SK-N-SH treated with all-trans-retinoic acid at 6 μM for 48 hours (cell line): ENCODE data around the gene RET.

Experiments used
- ATAC-seq: fragments of 200-7000 bp; cut with Tn5 transposase; 3 replicates; pipeline ENCODE4 v1.9.1; 2020; ENCODE audit warnings: mild to moderate bottlenecking, moderate library complexity
- ARNTL ChIP-seq: fragments of 450-650 bp; formaldehyde crosslinking; IDR thresholded peaks from 2 replicates; pipeline ENCODE4 v1.5.0; 2020; ENCODE audit warnings: low read depth, mild to moderate bottlenecking, moderate library complexity, borderline replicate concordance
- BACH2 ChIP-seq: fragments of 250-450 bp; sonication (Bioruptor Pico); IDR thresholded peaks from 2 replicates; pipeline ENCODE4 v1.9.0; 2021; ENCODE audit warnings: mild to moderate bottlenecking, borderline replicate concordance
- CREB5 ChIP-seq: fragments of 250-450 bp; sonication (Bioruptor Pico); IDR thresholded peaks from 2 replicates; pipeline ENCODE4 v1.5.1; 2020; ENCODE audit warnings: low read depth, mild to moderate bottlenecking, moderate library complexity
- CSRNP3 ChIP-seq: fragments of 250-450 bp; sonication (Bioruptor Pico); IDR thresholded peaks from 2 replicates; pipeline ENCODE4 v1.5.1; 2021; ENCODE audit warnings: mild to moderate bottlenecking, moderate library complexity
- ESRRG ChIP-seq: fragments of 250-450 bp; sonication (Bioruptor Pico); IDR thresholded peaks from 2 replicates; pipeline ENCODE4 v1.6.1; 2021; ENCODE audit warnings: mild to moderate bottlenecking
- GLIS3 ChIP-seq: fragments of 250-450 bp; sonication (Bioruptor Pico); IDR thresholded peaks from 2 replicates; pipeline ENCODE4 v1.5.0; 2020; ENCODE audit warnings: mild to moderate bottlenecking, moderate library complexity
- OSR1 ChIP-seq: fragments of 250-450 bp; sonication (Bioruptor Pico); IDR thresholded peaks from 2 replicates; pipeline ENCODE4 v1.8.0; 2022; ENCODE audit warnings: moderate library complexity, mild to moderate bottlenecking, inconsistent platforms
- POU6F1 ChIP-seq: fragments of 250-450 bp; sonication (Bioruptor Pico); IDR thresholded peaks from 2 replicates; pipeline ENCODE4 v1.8.0; 2021; ENCODE audit warnings: low read depth, mild to moderate bottlenecking, moderate library complexity, borderline replicate concordance
- PPARA ChIP-seq: fragments of 250-450 bp; sonication (Bioruptor Pico); IDR thresholded peaks from 2 replicates; pipeline ENCODE4 v1.5.0; 2020; ENCODE audit warnings: mild to moderate bottlenecking, borderline replicate concordance
- RARB ChIP-seq: fragments of 250-450 bp; sonication (Bioruptor Pico); IDR thresholded peaks from 2 replicates; pipeline ENCODE4 v1.8.0; 2021; ENCODE audit warnings: mild to moderate bottlenecking, moderate library complexity
- TCF4 ChIP-seq: fragments of 250-450 bp; sonication (Bioruptor Pico); IDR thresholded peaks from 2 replicates; pipeline ENCODE4 v1.8.0; 2021; ENCODE audit warnings: mild to moderate bottlenecking, moderate library complexity, borderline replicate concordance
- TOX ChIP-seq: fragments of 250-450 bp; sonication (Bioruptor Pico); IDR thresholded peaks from 2 replicates; pipeline ENCODE4 v1.8.0; 2021; ENCODE audit warnings: mild to moderate bottlenecking, moderate library complexity, borderline replicate concordance
- TSHZ2 ChIP-seq: fragments of 250-450 bp; sonication (Bioruptor Pico); IDR thresholded peaks from 2 replicates; pipeline ENCODE4 v1.5.0; 2020; ENCODE audit warnings: mild to moderate bottlenecking, moderate library complexity
- ZC3H10 ChIP-seq: fragments of 250-450 bp; sonication (Bioruptor Pico); IDR thresholded peaks from 2 replicates; pipeline ENCODE4 v1.5.1; 2021; ENCODE audit warnings: mild to moderate bottlenecking, moderate library complexity
- ZFP30 ChIP-seq: fragments of 450-650 bp; formaldehyde crosslinking; IDR thresholded peaks from 2 replicates; pipeline ENCODE4 v1.5.0; 2022; ENCODE audit warnings: mild to moderate bottlenecking, moderate library complexity
- ZNF565 ChIP-seq: fragments of 450-650 bp; formaldehyde crosslinking; conservative IDR thresholded peaks from 2 replicates; pipeline ENCODE4 v1.5.0; 2020; ENCODE audit warnings: low read depth, mild to moderate bottlenecking, moderate library complexity
- ZNF70 ChIP-seq: fragments of 450-650 bp; formaldehyde crosslinking; IDR thresholded peaks from 2 replicates; pipeline ENCODE4 v1.5.0; 2020; ENCODE audit warnings: mild to moderate bottlenecking, moderate library complexity
- ZNF8 ChIP-seq: fragments of 450-650 bp; formaldehyde crosslinking; IDR thresholded peaks from 2 replicates; pipeline ENCODE4 v1.5.0; 2020; ENCODE audit warnings: mild to moderate bottlenecking, moderate library complexity

The RET gene

GRCh38 chr10:43043773-43044447, 33.0 kb upstream of the RET start:
- no peak for ATAC-seq
- TF ChIP-seq BACH2 (CRISPR knock-in tag) (no peak), TOX (no peak), ARNTL (CRISPR knock-in tag) (no peak), TCF4 (CRISPR knock-in tag) (no peak), ZNF565 (CRISPR knock-in tag) (no peak), ESRRG (CRISPR knock-in tag) (no peak), TSHZ2 (no peak), CREB5 (CRISPR knock-in tag) (no peak), ZNF8 (CRISPR knock-in tag) (no peak), POU6F1 (no peak), GLIS3 (no peak), ZC3H10 (no peak), PPARA (CRISPR knock-in tag) (no peak), CSRNP3 (CRISPR knock-in tag) (no peak), OSR1 (no peak), RARB (CRISPR knock-in tag) (no peak), ZFP30 (CRISPR knock-in tag) (no peak)

- ATAC-seq = no peak
- no peak for TF ChIP-seq PPARA (CRISPR knock-in tag)
- TF ChIP-seq GLIS3 = no peak
- no peak for TF ChIP-seq ZNF70 (CRISPR knock-in tag)
- no peak for TF ChIP-seq CSRNP3 (CRISPR knock-in tag)
- TF ChIP-seq ESRRG (CRISPR knock-in tag) = no peak
- no peak for TF ChIP-seq ZNF565 (CRISPR knock-in tag)
- no peak for TF ChIP-seq ZC3H10
- TF ChIP-seq RARB (CRISPR knock-in tag) = no peak
- TF ChIP-seq ZFP30 (CRISPR knock-in tag) = no peak
- TF ChIP-seq CREB5 (CRISPR knock-in tag) = no peak
- TF ChIP-seq BACH2 (CRISPR knock-in tag) = no peak
Observed at GRCh38 chr10:43044448-43044921, 32.4 kb upstream of the RET start.
